ENCODE measurements around the gene SAMD13. TPM values are rescaled to one million over a fixed set of nuclear protein-coding genes. Genes with fewer than 3 reads are reported as not detected.

The SAMD13 gene
- total RNA-seq, 3 donors from 2014 or later, result 6.8 to 35.9 (median 21.0) TPM

DNA sequence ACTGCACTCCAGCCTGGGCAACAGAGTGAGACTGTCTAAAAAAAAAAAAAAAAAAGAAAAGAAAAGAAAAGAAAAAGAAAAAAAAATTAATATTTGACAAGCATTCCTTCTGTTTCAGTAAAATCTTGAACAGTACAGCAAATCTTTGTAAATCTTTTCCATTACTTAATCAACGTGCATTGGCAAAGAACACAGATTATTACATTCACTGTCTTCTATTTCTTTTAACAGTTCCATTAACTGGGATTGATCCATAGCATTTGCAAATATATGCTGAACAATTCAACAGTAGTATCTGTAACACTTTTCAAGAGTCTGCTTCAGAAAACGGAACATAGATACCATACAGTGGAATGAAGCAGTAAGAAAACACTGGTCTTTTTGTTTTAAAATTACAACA lies 9.8 kb downstream of the SAMD13 start:
- Histone ChIP-seq H3K36me3 (ENCODE audit: low read depth) (no peaks in the 10 kb centered on the region), H3K9me3 (peaks cover 3% of the 10 kb centered on the region), H3K4me3 (no peak overlapping the region), H3K4me1 (ENCODE audit: low read depth) (no peaks in the 10 kb centered on the region)
- intact Hi-C loops (cut with DNase I, micrococcal nuclease), result no loop called here
- TF ChIP-seq, protein P1, sequence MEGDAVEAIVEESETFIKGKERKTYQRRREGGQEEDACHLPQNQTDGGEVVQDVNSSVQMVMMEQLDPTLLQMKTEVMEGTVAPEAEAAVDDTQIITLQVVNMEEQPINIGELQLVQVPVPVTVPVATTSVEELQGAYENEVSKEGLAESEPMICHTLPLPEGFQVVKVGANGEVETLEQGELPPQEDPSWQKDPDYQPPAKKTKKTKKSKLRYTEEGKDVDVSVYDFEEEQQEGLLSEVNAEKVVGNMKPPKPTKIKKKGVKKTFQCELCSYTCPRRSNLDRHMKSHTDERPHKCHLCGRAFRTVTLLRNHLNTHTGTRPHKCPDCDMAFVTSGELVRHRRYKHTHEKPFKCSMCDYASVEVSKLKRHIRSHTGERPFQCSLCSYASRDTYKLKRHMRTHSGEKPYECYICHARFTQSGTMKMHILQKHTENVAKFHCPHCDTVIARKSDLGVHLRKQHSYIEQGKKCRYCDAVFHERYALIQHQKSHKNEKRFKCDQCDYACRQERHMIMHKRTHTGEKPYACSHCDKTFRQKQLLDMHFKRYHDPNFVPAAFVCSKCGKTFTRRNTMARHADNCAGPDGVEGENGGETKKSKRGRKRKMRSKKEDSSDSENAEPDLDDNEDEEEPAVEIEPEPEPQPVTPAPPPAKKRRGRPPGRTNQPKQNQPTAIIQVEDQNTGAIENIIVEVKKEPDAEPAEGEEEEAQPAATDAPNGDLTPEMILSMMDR (IDR thresholded peaks at IDR 0.05), result no peak
- DNase-seq, result no peak
- no peak for ATAC-seq

DNA sequence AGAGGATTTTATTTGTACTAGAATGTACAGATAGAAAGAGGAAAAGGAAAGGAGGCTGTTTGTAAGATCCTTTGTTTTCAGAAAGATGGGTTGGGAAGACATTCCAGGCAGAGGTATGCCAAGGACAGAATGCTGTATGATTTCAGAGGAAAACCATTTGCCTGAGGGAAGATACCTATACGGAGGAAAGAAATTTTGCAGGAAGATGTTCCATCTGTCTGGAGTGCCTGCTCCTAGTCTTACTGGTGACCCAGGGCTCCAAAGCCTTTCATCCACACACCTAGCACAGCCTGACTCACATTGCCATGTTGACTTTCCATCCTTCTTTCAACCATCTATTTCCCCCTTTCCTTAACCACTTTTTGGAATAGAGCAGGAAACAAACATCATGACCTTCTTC lies 18.2 kb downstream of the SAMD13 start:
- TF ChIP-seq, protein P1 (IDR thresholded peaks at IDR 0.05), result no peak
- Histone ChIP-seq H3K9me3 (peaks cover 6% of the 10 kb centered on the region), H3K4me3 (no peak overlapping the region), H3K36me3 (ENCODE audit: low read depth) (no peaks in the 10 kb centered on the region), H3K4me1 (ENCODE audit: low read depth) (no peaks in the 10 kb centered on the region)
- intact Hi-C loops (cut with DNase I, micrococcal nuclease), result no loop called here
- DNase-seq (no peak), ATAC-seq (no peak)

DNA sequence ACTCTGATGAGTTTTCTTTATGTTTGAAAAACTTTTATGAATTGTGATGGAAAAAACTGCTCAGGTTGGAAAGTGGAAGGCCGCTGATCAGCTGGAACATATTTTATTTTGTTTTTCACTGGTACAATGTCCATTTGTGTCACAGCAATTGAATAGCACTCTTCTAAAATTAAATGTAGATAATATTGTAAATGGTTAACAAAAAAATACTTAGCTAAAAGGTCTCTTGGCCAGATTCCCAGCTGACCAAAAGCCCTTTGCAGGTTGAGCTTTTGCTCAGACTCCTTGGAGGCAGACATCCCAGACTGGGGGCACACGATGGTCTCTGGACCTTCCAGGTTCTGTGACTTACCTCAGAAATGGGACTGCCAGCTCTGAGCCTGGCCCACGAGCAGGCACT lies 26.3 kb downstream of the SAMD13 start:
- TF ChIP-seq, protein P1 (IDR thresholded peaks at IDR 0.05), result no peak
- intact Hi-C loops (cut with DNase I, micrococcal nuclease), result no loop called here
- H3K4me1 ChIP-seq (ENCODE audit: low read depth), result no peaks in the 10 kb centered on the region
- no peak overlapping the region for H3K4me3 ChIP-seq
- DNase-seq (no peak), ATAC-seq (no peak)
- no peaks in the 10 kb centered on the region for H3K9me3 ChIP-seq
- no peaks in the 10 kb centered on the region for H3K36me3 ChIP-seq (ENCODE audit: low read depth)

DNA sequence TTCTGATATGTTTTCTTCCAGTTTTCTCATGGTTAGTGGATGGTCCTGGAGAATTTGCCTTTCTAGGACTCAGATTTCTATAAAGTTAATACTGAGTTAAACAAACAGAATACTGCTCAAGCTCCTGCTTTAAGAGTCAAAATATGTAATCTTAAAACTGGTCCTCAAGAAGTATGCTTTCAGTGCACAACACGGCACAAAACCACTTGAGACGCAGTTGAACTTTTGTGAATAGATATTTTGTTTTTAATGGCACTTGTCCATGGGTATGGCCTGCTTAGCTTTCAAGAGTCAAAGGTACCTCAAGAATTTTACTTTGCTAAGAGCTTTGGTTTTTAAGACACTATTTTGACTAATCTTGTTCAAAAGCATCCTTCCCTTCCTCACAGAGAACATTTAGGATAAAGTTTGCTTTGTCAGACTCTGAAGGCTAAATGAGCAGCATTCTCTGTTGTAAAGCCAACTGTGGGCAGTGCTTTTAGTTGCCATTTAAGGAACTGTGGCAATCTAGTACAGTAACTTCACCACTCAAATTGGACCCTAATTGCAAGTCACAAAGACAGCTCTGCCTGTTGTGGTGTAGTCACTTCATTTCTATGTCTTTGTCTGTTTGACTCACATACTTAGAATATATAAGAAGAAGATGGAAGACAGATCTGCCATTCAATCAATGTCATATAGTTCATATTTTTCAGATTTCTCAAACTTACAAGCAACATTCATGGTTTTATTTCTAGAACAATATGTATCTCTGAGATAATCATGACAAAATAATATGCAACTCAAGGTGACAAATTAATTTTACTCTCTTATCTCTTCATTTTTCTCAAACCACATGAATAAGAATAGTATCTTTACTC lies 28.8 kb downstream of the SAMD13 start:
- TF ChIP-seq, protein P1 (IDR thresholded peaks at IDR 0.05), result no peak
- peaks cover 2% of the 10 kb centered on the region for H3K9me3 ChIP-seq
- no peaks in the 10 kb centered on the region for H3K36me3 ChIP-seq (ENCODE audit: low read depth)
- intact Hi-C loops (cut with DNase I, micrococcal nuclease), result no loop called here
- H3K4me1 ChIP-seq (ENCODE audit: low read depth), result no peaks in the 10 kb centered on the region
- no peak overlapping the region for H3K4me3 ChIP-seq
- ATAC-seq (no peak), DNase-seq (no peak)

DNA sequence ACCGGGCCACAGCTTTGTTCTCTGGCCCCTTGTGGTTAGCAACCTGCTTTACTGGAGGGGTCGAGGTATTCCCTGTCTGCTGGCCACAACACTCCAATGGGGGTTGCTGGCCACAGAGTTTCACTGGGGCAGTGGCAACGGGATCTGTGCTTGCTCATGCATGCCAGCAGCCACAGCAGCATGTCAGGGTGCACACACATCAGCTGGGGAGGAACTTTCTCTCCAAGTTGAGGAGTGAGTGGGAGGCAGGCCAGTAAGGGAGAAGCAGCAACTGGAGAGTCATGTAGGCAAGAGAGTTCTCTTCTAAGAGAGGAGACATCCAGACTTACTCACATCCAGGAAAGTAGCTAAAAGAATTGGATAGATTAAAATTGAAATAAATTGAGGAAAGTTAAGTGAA lies 38.0 kb downstream of the SAMD13 start:
- peaks cover 7% of the 10 kb centered on the region for H3K9me3 ChIP-seq
- no peaks in the 10 kb centered on the region for H3K4me1 ChIP-seq (ENCODE audit: low read depth)
- H3K36me3 ChIP-seq (ENCODE audit: low read depth), result no peaks in the 10 kb centered on the region
- TF ChIP-seq, protein P1 (IDR thresholded peaks at IDR 0.05), result no peak
- DNase-seq (no peak), ATAC-seq (no peak)
- H3K4me3 ChIP-seq, result no peak overlapping the region
- intact Hi-C loops (cut with DNase I, micrococcal nuclease), result no loop called here

All from mucosa of descending colon (tissue), 3 donors.